ENCODE results near the gene C1orf216.

DNA sequence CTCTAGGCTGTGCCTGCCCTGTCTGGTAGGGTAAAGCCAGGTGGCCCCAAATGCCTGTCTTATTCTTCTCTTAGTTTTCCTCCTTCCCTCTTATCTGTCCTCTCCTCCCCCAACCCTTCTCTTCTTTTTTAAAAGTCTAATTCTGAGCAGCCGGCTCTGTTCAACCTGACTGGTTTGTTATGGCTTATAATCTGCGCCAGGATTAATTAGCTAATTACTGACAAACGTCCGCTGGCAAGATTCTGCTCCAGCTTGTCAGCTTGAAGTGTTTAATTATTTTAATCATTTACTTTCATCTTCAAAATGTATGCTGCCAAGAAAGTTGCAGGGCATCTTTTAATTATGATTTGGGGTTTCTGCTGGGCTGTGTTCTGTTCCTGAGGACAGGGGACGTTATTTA is 50.2 kb downstream of the C1orf216 start:
- TF ChIP-seq CTCF (IDR thresholded peaks at IDR 0.05) (no peak), EZH2 (IDR thresholded peaks at IDR 0.05; ENCODE audit: borderline replicate concordance, insufficient read depth, low read depth, low read length, poor library complexity, severe bottlenecking) (no peak)
